A549 (cell line): ENCODE measurements around the gene ZNF865. TPM values are rescaled to one million over a fixed set of nuclear protein-coding genes. Genes with fewer than 3 reads are reported as not detected.

ENCODE experiments used
- ATAC-seq, 2 experiments: fragments of 200-7000 bp in 1 of 2; fragments of >200 bp in 1 of 2; cut with Nextera tagmentation in 1 of 2; cut with Tn5 transposase in 1 of 2; 3 replicates each; pipeline versions ENCODE4 v1.8.0 to v1.9.1; 2018 to 2020; ENCODE audit warnings: mild to moderate bottlenecking in 1 of 2, moderate library complexity in 1 of 2
- CTCF ChIA-PET: fragments of 300-600 bp; sonication (Branson Sonifier 250); formaldehyde crosslinking; extraction: SDS; loops from one replicate; lab custom pipeline; 2021; ENCODE audit warnings: antibody characterized with exemption, inconsistent platforms; lab: Yijun Ruan, JAX
- POLR2A ChIA-PET: fragments of 350-600 bp; formaldehyde crosslinking; extraction: SDS; loops from one replicate; lab custom pipeline; 2021; ENCODE audit warnings: antibody characterized with exemption, inconsistent platforms; lab: Yijun Ruan, JAX
- DNase-seq, 2 experiments: peaks; one replicate each; pipeline versions ENCODE4 v3.0.0 to v3.0.0-alpha.2; 2011 to 2016; ENCODE audit warnings: low read depth in 1 of 2, low spot score in 1 of 2
- FAIRE-seq: peaks from 2 replicates; lab custom pipeline; 2011; peaks lifted over from hg19 to GRCh38; lab: Jason Lieb, UNC
- H3K27ac ChIP-seq, 2 experiments: fragments of >200 bp; sonication (Bioruptor Twin); formaldehyde crosslinking; 3 replicates each; pipeline ENCODE4 v1.5.1; 2016 to 2017
- H3K4me1 ChIP-seq: fragments of >200 bp; sonication (Bioruptor Twin); formaldehyde crosslinking; 3 replicates; pipeline ENCODE4 v1.6.1; 2016
- H3K4me2 ChIP-seq: fragments of >200 bp; sonication (Bioruptor Twin); formaldehyde crosslinking; 3 replicates; pipeline ENCODE4 v1.6.1; 2016
- H3K4me3 ChIP-seq: fragments of >200 bp; sonication (Bioruptor Twin); formaldehyde crosslinking; 3 replicates; pipeline ENCODE4 v1.5.1; 2016
- H3K9me3 ChIP-seq: fragments of >200 bp; sonication (Bioruptor Twin); formaldehyde crosslinking; 3 replicates; pipeline ENCODE4 v1.6.1; 2016
- CHD2 ChIP-seq: fragments of 150-350 bp; IDR thresholded peaks from 2 replicates; pipeline ENCODE4 v1.6.1; 2014; ENCODE audit warnings: low read length; ENCODE audit not compliant: partially characterized antibody
- EHF ChIP-seq: fragments of 250-450 bp; sonication (Bioruptor Pico); IDR thresholded peaks from 2 replicates; pipeline ENCODE4 v1.5.0; 2020; ENCODE audit warnings: mild to moderate bottlenecking
- EHMT2 ChIP-seq: fragments of 200-600 bp; sonication (generic); IDR thresholded peaks from 2 replicates; pipeline ENCODE4 v1.6.1; 2016; ENCODE audit warnings: antibody characterized with exemption, low read depth, mild to moderate bottlenecking, moderate library complexity
- FOXS1 ChIP-seq: fragments of 250-450 bp; sonication (Bioruptor Pico); IDR thresholded peaks from 2 replicates; pipeline ENCODE4 v1.5.0; 2020; ENCODE audit warnings: mild to moderate bottlenecking, moderate library complexity
- GATA3 ChIP-seq: IDR thresholded peaks from 2 replicates; pipeline ENCODE4 v1.6.1; 2012; ENCODE audit warnings: borderline replicate concordance
- HEYL ChIP-seq: fragments of 250-450 bp; sonication (Bioruptor Pico); IDR thresholded peaks from 2 replicates; pipeline ENCODE4 v1.8.0; 2021; ENCODE audit warnings: mild to moderate bottlenecking, moderate library complexity
- HOXB5 ChIP-seq: fragments of 250-450 bp; sonication (Bioruptor Pico); IDR thresholded peaks from 2 replicates; pipeline ENCODE4 v1.5.0; 2020; ENCODE audit warnings: mild to moderate bottlenecking, moderate library complexity
- KDM1A ChIP-seq: fragments of 200-600 bp; sonication (generic); IDR thresholded peaks from 2 replicates; pipeline ENCODE4 v1.6.1; 2016; ENCODE audit warnings: low read depth, mild to moderate bottlenecking
- MAFK ChIP-seq: fragments of 450-650 bp; IDR thresholded peaks from 2 replicates; pipeline ENCODE4 v1.6.1; 2014; ENCODE audit not compliant: partially characterized antibody
- MYC ChIP-seq: IDR thresholded peaks from 2 replicates; pipeline ENCODE4 v1.6.1; 2012; ENCODE audit warnings: mild to moderate bottlenecking, inconsistent platforms, low read length, improper control_type of control experiment, borderline replicate concordance
- NPAS2 ChIP-seq: fragments of 250-450 bp; sonication (Bioruptor Pico); IDR thresholded peaks from 2 replicates; pipeline ENCODE4 v1.8.0; 2022; ENCODE audit warnings: mild to moderate bottlenecking, moderate library complexity, borderline replicate concordance
- PHF8 ChIP-seq: fragments of 200-600 bp; sonication (generic); IDR thresholded peaks from 2 replicates; pipeline ENCODE4 v1.6.1; 2016; ENCODE audit warnings: low read depth, mild to moderate bottlenecking, antibody characterized with exemption, moderate library complexity, borderline replicate concordance
- POLR2A ChIP-seq: IDR thresholded peaks from 2 replicates; pipeline ENCODE4 v1.6.1; 2012; ENCODE audit warnings: mild to moderate bottlenecking, low read length
- POLR2AphosphoS2 ChIP-seq: conservative IDR thresholded peaks from 2 replicates; pipeline ENCODE4 v1.6.1; 2012; ENCODE audit warnings: low read length, improper control_type of control experiment, inconsistent platforms
- RAD21 ChIP-seq, 2 experiments: fragments of >200 bp in 1 of 2; sonication (Bioruptor Twin) in 1 of 2; formaldehyde crosslinking in 1 of 2; IDR thresholded peaks in 1 of 2; conservative IDR thresholded peaks in 1 of 2; 2 replicates in 1 of 2; 3 replicates in 1 of 2; pipeline ENCODE4 v1.6.1; 2012 to 2018; ENCODE audit warnings: inconsistent platforms in 1 of 2
- TFCP2L1 ChIP-seq: fragments of 250-450 bp; sonication (Bioruptor Pico); IDR thresholded peaks from 2 replicates; pipeline ENCODE4 v1.5.0; 2021; ENCODE audit warnings: mild to moderate bottlenecking
- ZSCAN20 ChIP-seq: fragments of 250-450 bp; sonication (Bioruptor Pico); IDR thresholded peaks from 2 replicates; pipeline ENCODE4 v1.8.0; 2022; ENCODE audit warnings: mild to moderate bottlenecking, moderate library complexity
- WGBS: methylation state at CpG from one replicate; pipeline ENCODE4 v1.1.6; 2017; ENCODE audit errors: missing lambda C conversion rate; 5-methylcytosine and 5-hydroxymethylcytosine counted together
- polyA plus RNA-seq, 4 experiments: library from polyadenylated mRNA; depleted of rRNA in 3 of 4; stranded (reverse); fragments of >200 nt; fragmentation: RNase III in 1 of 4; extraction: RNeasy Plus Mini Kit Qiagen cat#74134 plus additional on column Dnase treatment in 1 of 4; gene quantifications; 2 replicates in 3 of 4; 3 replicates in 1 of 4; pipeline ENCODE4 v1.2.3, GENCODE V29; 2011 to 2017
- TF ChIP-seq, protein P1 (sequence below): IDR thresholded peaks from 2 replicates; pipeline ENCODE4 v1.6.1; 2012
- TF ChIP-seq, protein P2 (sequence below): IDR thresholded peaks from 2 replicates; pipeline ENCODE4 v1.6.1; 2012; ENCODE audit warnings: low read depth, borderline replicate concordance
- TF ChIP-seq, protein P3 (sequence below): fragments of 450-650 bp; IDR thresholded peaks from 2 replicates; pipeline ENCODE4 v1.6.1; 2014; ENCODE audit warnings: antibody characterized with exemption
- TF ChIP-seq, protein P4 (sequence below): fragments of 200-600 bp; sonication (generic); IDR thresholded peaks from 2 replicates; pipeline ENCODE4 v1.6.1; 2016; ENCODE audit warnings: antibody characterized with exemption, mild to moderate bottlenecking, moderate library complexity
- TF ChIP-seq, protein P5 (sequence below): fragments of >200 bp; sonication (Bioruptor Twin); formaldehyde crosslinking; IDR thresholded peaks from 2 replicates; pipeline ENCODE4 v1.6.1; 2016
- TF ChIP-seq, protein P6 (sequence below): fragments of >200 bp; sonication (Bioruptor Twin); formaldehyde crosslinking; IDR thresholded peaks from 3 replicates; pipeline ENCODE4 v1.5.1; 2016

Gene ZNF865
- polyA plus RNA-seq, 2 of the 4 experiments (the other 2 are of a cell fraction): 2.1 to 7.9 TPM

DNA sequence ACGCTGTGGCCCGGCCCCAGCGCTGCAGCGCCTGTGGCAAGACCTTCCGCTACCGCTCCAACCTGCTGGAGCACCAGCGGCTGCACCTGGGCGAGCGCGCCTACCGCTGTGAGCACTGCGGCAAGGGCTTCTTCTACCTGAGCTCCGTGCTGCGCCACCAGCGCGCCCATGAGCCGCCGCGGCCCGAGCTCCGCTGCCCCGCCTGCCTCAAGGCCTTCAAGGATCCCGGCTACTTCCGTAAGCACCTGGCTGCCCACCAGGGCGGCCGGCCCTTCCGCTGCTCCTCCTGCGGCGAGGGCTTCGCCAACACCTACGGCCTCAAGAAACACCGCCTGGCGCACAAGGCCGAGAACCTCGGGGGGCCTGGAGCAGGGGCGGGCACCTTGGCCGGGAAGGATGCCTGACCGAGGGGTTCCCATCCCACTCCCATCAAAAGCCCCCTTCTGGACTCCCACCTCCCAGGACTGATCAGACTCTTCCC is 11.0 kb downstream of the ZNF865 start:
- DNase-seq (no peak), ATAC-seq (no peak), FAIRE-seq (no peak)
- Histone ChIP-seq H3K27ac (no peak overlapping the region), H3K4me3 (no peak overlapping the region), H3K9me3 (no peaks in the 10 kb centered on the region), H3K4me1 (no peaks in the 10 kb centered on the region), H3K4me2 (no peak overlapping the region)
- ChIA-PET CTCF (interaction anchor here (1.4 to 24.9 kb wide), 3 partner anchors 10 to 106 kb away, joined by 6 to 363 read pairs (median 13); no protein-coding TSS in a partner anchor), POLR2A (interaction anchor here (1.1 kb wide), 1 partner anchor 10 kb away, joined by 3 read pairs; no protein-coding TSS in a partner anchor)
- TF ChIP-seq, protein P1, sequence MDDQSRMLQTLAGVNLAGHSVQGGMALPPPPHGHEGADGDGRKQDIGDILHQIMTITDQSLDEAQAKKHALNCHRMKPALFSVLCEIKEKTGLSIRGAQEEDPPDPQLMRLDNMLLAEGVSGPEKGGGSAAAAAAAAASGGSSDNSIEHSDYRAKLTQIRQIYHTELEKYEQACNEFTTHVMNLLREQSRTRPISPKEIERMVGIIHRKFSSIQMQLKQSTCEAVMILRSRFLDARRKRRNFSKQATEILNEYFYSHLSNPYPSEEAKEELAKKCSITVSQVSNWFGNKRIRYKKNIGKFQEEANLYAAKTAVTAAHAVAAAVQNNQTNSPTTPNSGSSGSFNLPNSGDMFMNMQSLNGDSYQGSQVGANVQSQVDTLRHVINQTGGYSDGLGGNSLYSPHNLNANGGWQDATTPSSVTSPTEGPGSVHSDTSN: no peak
- TF ChIP-seq EHMT2: no peak
- no peak for TF ChIP-seq CHD2
- no peak for TF ChIP-seq ZSCAN20 (CRISPR knock-in tag)
- TF ChIP-seq, protein P2, sequence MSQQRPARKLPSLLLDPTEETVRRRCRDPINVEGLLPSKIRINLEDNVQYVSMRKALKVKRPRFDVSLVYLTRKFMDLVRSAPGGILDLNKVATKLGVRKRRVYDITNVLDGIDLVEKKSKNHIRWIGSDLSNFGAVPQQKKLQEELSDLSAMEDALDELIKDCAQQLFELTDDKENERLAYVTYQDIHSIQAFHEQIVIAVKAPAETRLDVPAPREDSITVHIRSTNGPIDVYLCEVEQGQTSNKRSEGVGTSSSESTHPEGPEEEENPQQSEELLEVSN: no peak
- 98% methylated on average over 38 of the region's 38 CpGs for WGBS

DNA sequence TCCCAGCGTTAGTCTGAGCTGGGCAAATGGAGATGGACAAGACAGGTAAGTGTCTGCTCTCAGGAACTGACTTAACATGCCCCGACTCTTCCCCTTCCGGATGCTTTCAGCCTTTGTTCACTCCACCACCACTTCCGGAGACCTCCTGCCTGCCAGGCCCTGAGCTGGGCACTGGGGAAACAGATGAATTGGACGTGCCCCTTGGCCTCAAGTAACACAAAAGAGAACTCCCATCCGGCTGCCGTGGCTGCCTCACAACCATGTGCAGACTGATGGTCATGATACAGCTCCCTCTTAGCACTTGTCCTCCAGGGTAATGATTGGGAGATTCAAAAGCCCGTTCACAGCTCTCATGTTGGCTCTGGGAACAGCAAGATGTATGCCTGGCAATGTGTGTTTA is 12.0 kb downstream of the ZNF865 start:
- CTCF ChIA-PET: interaction anchor here (1.1 to 24.9 kb wide), 6 partner anchors 8 to 200 kb away, joined by 3 to 363 read pairs (median 51); partner anchors contain the start of genes ZNF628 and ZNF865
- POLR2A ChIA-PET: interaction anchor here (1.1 kb wide), 1 partner anchor 11 kb away, joined by 3 read pairs; no protein-coding TSS in a partner anchor
- Histone ChIP-seq H3K4me1 (no peaks in the 10 kb centered on the region), H3K27ac (no peak overlapping the region), H3K4me3 (no peak overlapping the region), H3K4me2 (no peak overlapping the region), H3K9me3 (no peaks in the 10 kb centered on the region)
- FAIRE-seq (no peak), DNase-seq (no peak), ATAC-seq (no peak)
- 95% methylated on average over 8 of the region's 8 CpGs for WGBS
- TF ChIP-seq POLR2AphosphoS2 (no peak), MYC (no peak), GATA3 (no peak), FOXS1 (CRISPR knock-in tag) (no peak), HOXB5 (CRISPR knock-in tag) (no peak), CHD2 (no peak), PHF8 (no peak), POLR2A (no peak), KDM1A (no peak)
- TF ChIP-seq, protein P2: no peak
- TF ChIP-seq, protein P3, sequence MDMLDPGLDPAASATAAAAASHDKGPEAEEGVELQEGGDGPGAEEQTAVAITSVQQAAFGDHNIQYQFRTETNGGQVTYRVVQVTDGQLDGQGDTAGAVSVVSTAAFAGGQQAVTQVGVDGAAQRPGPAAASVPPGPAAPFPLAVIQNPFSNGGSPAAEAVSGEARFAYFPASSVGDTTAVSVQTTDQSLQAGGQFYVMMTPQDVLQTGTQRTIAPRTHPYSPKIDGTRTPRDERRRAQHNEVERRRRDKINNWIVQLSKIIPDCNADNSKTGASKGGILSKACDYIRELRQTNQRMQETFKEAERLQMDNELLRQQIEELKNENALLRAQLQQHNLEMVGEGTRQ: no peak

DNA sequence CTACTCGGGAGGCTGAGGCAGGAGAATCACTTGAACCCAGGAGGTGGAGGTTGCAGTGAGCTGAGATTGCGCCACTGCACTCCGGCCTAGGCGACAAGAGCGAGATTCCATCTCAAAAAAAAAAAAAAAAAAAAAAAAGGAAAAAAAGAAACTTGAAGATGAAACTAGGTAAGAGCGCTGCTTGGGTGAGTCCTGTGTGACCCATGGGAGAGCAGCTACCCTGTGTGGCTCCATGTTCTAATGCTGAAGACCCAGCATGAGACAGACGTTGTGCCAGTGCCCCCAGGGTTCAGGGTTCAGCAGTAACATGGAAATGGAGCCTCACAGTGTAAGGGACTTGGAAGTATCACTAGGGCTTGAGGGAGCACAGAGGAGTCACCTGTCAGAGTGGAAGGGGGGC is 13.0 kb downstream of the ZNF865 start:
- H3K4me3 ChIP-seq: no peak overlapping the region
- no peaks in the 10 kb centered on the region for H3K9me3 ChIP-seq
- ChIA-PET CTCF (interaction anchor here (0.8 to 24.9 kb wide), 6 partner anchors 9 to 150 kb away, joined by 3 to 363 read pairs (median 52); partner anchors contain the start of genes ZNF628 and ZNF865), POLR2A (interaction anchor here (0.6 kb wide), 1 partner anchor 452 kb away, joined by 3 read pairs; the partner anchor contains the start of gene DNAAF3)
- no peak overlapping the region for H3K27ac ChIP-seq
- no peak for ATAC-seq
- 86% methylated on average over 7 of the region's 7 CpGs for WGBS
- no peak for FAIRE-seq
- no peaks in the 10 kb centered on the region for H3K4me1 ChIP-seq
- H3K4me2 ChIP-seq: no peak overlapping the region
- DNase-seq: no peak
- TF ChIP-seq, protein P4, sequence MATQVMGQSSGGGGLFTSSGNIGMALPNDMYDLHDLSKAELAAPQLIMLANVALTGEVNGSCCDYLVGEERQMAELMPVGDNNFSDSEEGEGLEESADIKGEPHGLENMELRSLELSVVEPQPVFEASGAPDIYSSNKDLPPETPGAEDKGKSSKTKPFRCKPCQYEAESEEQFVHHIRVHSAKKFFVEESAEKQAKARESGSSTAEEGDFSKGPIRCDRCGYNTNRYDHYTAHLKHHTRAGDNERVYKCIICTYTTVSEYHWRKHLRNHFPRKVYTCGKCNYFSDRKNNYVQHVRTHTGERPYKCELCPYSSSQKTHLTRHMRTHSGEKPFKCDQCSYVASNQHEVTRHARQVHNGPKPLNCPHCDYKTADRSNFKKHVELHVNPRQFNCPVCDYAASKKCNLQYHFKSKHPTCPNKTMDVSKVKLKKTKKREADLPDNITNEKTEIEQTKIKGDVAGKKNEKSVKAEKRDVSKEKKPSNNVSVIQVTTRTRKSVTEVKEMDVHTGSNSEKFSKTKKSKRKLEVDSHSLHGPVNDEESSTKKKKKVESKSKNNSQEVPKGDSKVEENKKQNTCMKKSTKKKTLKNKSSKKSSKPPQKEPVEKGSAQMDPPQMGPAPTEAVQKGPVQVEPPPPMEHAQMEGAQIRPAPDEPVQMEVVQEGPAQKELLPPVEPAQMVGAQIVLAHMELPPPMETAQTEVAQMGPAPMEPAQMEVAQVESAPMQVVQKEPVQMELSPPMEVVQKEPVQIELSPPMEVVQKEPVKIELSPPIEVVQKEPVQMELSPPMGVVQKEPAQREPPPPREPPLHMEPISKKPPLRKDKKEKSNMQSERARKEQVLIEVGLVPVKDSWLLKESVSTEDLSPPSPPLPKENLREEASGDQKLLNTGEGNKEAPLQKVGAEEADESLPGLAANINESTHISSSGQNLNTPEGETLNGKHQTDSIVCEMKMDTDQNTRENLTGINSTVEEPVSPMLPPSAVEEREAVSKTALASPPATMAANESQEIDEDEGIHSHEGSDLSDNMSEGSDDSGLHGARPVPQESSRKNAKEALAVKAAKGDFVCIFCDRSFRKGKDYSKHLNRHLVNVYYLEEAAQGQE: no peak
- TF ChIP-seq TFCP2L1 (no peak), KDM1A (no peak), HOXB5 (CRISPR knock-in tag) (no peak), RAD21 (conservative IDR thresholded peaks at IDR 0.05 in 1 of 2, IDR thresholded peaks at IDR 0.05 in 1 of 2) (no peak), EHF (CRISPR knock-in tag) (no peak), HEYL (CRISPR knock-in tag) (no peak), POLR2A (no peak), NPAS2 (CRISPR knock-in tag) (no peak), MAFK (no peak)
- TF ChIP-seq, protein P5, sequence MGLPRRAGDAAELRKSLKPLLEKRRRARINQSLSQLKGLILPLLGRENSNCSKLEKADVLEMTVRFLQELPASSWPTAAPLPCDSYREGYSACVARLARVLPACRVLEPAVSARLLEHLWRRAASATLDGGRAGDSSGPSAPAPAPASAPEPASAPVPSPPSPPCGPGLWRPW: no peak
- TF ChIP-seq, protein P6, sequence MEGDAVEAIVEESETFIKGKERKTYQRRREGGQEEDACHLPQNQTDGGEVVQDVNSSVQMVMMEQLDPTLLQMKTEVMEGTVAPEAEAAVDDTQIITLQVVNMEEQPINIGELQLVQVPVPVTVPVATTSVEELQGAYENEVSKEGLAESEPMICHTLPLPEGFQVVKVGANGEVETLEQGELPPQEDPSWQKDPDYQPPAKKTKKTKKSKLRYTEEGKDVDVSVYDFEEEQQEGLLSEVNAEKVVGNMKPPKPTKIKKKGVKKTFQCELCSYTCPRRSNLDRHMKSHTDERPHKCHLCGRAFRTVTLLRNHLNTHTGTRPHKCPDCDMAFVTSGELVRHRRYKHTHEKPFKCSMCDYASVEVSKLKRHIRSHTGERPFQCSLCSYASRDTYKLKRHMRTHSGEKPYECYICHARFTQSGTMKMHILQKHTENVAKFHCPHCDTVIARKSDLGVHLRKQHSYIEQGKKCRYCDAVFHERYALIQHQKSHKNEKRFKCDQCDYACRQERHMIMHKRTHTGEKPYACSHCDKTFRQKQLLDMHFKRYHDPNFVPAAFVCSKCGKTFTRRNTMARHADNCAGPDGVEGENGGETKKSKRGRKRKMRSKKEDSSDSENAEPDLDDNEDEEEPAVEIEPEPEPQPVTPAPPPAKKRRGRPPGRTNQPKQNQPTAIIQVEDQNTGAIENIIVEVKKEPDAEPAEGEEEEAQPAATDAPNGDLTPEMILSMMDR: no peak
